D721Med (cell line): Measurements from ENCODE around the gene COL4A1.

Source experiments
- DNase-seq: peaks from one replicate; pipeline ENCODE4 v3.0.0; 2011; ENCODE audit warnings: low spot score; ENCODE audit not compliant: insufficient read length
- FAIRE-seq: peaks from 2 replicates; lab custom pipeline; 2011; peaks lifted over from hg19 to GRCh38; lab: Jason Lieb, UNC
- CTCF ChIP-seq: IDR thresholded peaks from 2 replicates; pipeline ENCODE4 v1.5.1; 2012; ENCODE audit warnings: mild to moderate bottlenecking, control low read depth; ENCODE audit not compliant: insufficient read depth; ENCODE audit errors: missing control alignments

The COL4A1 gene

GRCh38 chr13:110311443-110312338, 4.7 kb upstream of the COL4A1 start:
- DNase-seq = no peak
- no peak for FAIRE-seq
- no peak for TF ChIP-seq CTCF

- FAIRE-seq (no peak), DNase-seq (no peak)
- TF ChIP-seq CTCF = no peak
Observed at GRCh38 chr13:110310541-110311442, 3.8 kb upstream of the COL4A1 start.

- TF ChIP-seq CTCF = no peak
- FAIRE-seq = no peak
Observed at GRCh38 chr13:110309661-110310524, 2.9 kb upstream of the COL4A1 start.

DNA sequence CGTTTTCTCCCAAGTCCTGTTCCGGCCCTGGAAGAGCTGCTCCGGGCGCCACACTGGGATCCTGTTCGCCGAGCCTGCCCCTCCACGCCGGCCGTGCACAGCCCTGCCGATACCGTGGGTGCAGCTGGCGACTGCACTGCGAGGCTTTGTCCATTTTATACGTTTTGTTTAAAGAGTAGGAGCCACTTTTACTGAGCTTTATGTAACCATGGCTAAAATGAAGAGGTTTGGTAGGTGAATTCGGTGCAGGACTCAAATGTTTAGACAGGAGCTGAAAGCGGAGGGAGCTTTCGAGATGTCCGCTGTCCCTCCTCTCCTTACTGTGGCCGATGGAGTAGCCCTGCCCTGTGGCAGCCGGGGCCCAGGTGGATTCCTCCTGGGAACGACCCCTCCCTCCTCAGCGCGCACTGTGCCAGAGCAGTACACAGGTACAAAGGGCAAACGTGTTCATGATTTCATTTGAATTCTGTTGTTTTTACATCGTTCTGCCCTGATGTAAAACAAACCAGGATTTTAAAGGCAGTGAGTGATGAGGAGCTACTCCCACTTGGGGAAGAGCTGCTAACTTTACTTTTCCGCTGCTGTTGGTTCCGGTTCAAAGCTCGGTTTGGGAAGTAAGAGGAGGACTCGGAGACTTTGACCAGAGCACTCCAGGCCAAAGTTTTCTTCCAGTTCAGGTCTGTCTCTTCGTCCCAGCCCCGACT, 1.9 kb upstream of the COL4A1 start:
- TF ChIP-seq CTCF = no peak
- FAIRE-seq (no peak), DNase-seq (no peak)

More at GRCh38 chr13:110309661-110310524, 2.9 kb upstream of the COL4A1 start:
- no peak for DNase-seq

DNA sequence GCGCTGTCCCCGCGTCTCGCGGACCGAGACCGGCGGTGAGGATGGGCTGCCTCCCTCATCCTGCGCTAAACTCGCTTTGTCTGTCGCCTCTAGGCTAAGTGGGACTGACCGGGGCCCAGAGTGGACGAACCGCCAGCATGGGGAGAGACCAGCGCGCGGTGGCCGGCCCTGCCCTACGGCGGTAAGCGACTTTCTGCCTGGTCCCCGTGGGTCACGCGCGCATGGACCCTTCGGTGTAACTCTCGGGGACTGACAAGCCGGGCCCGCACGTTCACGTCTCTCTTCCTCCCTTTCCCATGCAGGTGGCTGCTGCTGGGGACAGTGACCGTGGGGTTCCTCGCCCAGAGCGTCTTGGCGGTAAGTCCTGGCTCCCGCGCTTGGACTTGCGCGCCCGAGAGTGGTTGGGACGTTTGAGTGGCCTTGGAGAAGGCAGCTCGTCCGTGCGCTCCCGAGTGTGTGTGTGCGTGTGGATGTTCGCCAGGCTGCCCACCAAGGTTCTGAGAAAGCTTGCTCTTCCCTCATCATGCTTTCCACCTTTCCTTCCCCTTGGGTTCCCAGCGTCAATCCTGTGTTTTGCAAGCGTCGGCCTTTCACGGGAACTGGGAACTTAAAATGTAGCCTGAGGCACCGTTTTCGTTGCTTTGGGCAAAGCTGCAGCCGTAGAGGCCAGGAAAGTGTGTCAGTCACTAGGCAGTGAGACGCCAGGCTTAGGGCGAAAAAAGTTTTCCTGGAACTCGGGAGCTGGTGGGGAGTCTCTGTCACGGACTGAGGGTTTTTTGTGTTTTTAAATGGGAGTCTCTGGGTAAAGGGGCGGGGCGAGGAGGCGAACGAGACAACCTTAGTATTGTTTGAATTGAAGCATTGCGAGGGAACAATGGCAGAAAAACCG, 1.1 kb upstream of the COL4A1 start:
- no peak for FAIRE-seq
- TF ChIP-seq CTCF = no peak
- no peak for DNase-seq
